Ishikawa (cell line): Measurements from ENCODE around the gene HMGN4.

Experiments
- CEBPB ChIP-seq: IDR thresholded peaks from 2 replicates; pipeline ENCODE4 v1.6.1; 2012
- USF1 ChIP-seq: IDR thresholded peaks from 2 replicates; pipeline ENCODE4 v1.6.1; 2012
- TF ChIP-seq, protein P1 (sequence below): IDR thresholded peaks from 2 replicates; pipeline ENCODE4 v1.6.1; 2012

DNA sequence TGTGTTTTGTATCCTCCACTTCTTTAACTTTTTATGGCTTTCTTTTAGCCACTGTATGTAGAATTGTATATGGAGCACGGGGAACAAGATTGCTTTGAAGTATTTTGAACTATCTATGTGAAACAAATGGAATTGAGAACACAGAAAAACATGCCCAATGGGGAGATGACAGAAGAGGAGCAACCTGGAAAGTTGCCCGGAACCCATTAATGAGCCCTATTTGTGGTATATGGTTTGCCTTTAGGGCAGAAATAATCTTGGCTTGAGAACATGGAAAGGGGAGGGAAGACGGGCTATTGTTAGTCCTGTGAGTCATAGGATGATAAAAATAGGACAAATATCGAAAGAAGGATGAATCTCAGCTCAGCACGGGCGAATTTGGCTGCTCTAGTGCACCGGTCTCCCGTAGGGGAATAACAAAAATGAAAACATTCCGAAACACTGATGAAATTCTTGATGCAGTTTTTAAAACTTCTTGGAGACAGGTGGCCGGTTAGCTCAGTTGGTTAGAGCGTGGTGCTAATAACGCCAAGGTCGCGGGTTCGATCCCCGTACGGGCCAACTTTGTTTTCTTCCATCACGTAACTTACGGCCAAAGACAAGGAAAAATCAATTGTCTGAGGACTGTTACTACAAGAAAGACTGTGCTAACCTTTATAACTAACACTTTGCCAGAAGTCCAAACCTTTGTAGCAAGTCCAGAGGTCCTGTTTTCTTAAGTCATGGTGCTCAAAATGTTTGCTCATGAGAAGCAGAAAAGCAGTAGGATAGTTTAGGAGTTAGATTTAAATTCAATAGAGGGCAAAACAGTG, 15.7 kb downstream of the HMGN4 start:
- TF ChIP-seq USF1 (peak; percentile 11; the same call in 1 of the 2 replicates), CEBPB (peak; percentile 70)
- TF ChIP-seq, protein P1, sequence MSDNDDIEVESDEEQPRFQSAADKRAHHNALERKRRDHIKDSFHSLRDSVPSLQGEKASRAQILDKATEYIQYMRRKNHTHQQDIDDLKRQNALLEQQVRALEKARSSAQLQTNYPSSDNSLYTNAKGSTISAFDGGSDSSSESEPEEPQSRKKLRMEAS, result 0 out of 2 replicates have a peak, but pooled peaks have one; percentile 31
